Psoas muscle (tissue), 8 donors: Measurements from ENCODE around the gene ANXA11. TPM values are rescaled to one million over a fixed set of nuclear protein-coding genes. Genes with fewer than 3 reads are reported as not detected.
A peak's percentile ranks its signal among the peaks of the same experiment; 100 is the strongest.

ENCODE experiments used
- ATAC-seq, 4 donors: fragments of 200-7000 bp; cut with Tn5 transposase; one replicate each; pipeline ENCODE4 v1.9.1; 2020; ENCODE audit warnings: moderate library complexity in 3 of 4, mild to moderate bottlenecking in 2 of 4
- DNase-seq, 2 donors: peaks; one replicate each; pipeline ENCODE4 v3.0.0-alpha.2; 2020
- H3K27ac ChIP-seq: fragments of 200-600 bp; one replicate; pipeline ENCODE4 v1.8.0; 2022
- H3K27me3 ChIP-seq, 3 donors: fragments of 200-600 bp in 1 of 3; one replicate each; pipeline versions ENCODE4 v1.6.1 to v1.8.0; 2013 to 2022; ENCODE audit warnings: low read length in 2 of 3, mild to moderate bottlenecking in 2 of 3, moderate library complexity in 1 of 3; ENCODE audit not compliant: insufficient read depth in 3 of 3
- H3K36me3 ChIP-seq, 2 donors: fragments of 200-600 bp in 1 of 2; one replicate each; pipeline versions ENCODE4 v1.6.1 to v1.8.0; 2013 to 2022; ENCODE audit warnings: low read depth in 1 of 2, mild to moderate bottlenecking in 1 of 2, moderate library complexity in 1 of 2; ENCODE audit not compliant: insufficient read depth in 1 of 2
- H3K4me1 ChIP-seq: fragments of 200-600 bp; one replicate; pipeline ENCODE4 v1.8.0; 2022
- H3K4me3 ChIP-seq: fragments of 200-600 bp; one replicate; pipeline ENCODE4 v1.8.0; 2022; ENCODE audit warnings: mild to moderate bottlenecking
- H3K9me3 ChIP-seq: fragments of 200-600 bp; one replicate; pipeline ENCODE4 v1.8.0; 2022
- WGBS, 3 donors: extraction: QIAGEN DNeasy Blood & Tissue Kit; methylation state at CpG; one replicate each; pipeline versions ENCODE4 v1.1.6 to v1.1.7; 2013; 5-methylcytosine and 5-hydroxymethylcytosine counted together
- intact Hi-C, 2 donors: fragments of 100-400 bp; cut with DNase I; formaldehyde crosslinking; loops; one replicate each; pipeline versions ENCODE4 v1.11.0 to v1.14.2; 2022
- polyA plus RNA-seq, 3 donors: library from polyadenylated mRNA; stranded (reverse); fragments of 200-250 nt; gene quantifications; one replicate each; pipeline ENCODE4 v1.2.3, GENCODE V29; 2013
- total RNA-seq, 4 donors: library from RNA; stranded (reverse); fragmentation: NEBNext Ultra II Directional in 2 of 4; extraction: Animal tissue kit (Norgen Biotek cat#: 25700) in 2 of 4; gene quantifications; one replicate each; pipeline versions ENCODE4 v1.2.1 to v1.2.4, GENCODE V29; 2021 to 2023
- TF ChIP-seq, protein P1 (sequence below): fragments of 200-600 bp; IDR thresholded peaks from one replicate; pipeline ENCODE4 v1.8.0; 2022; ENCODE audit warnings: antibody characterized with exemption
- donor health status: healthy with polysubstance abuse.
- donor health status: DM: no; HTN: no; CAD: no; lungs with moderate emphysema.
- donor health status: Bipolar disorder and iron deficiency.
- donor health status: healthy.
- donor health status: DM: yes; HTN: yes; CAD: no.
- donor health status: DM: no; HTN: no; CAD: no.
- donor health status: DM: no; HTN: no; CAD: no.
- donor health status: DM: yes; HTN: yes; CAD: no.

ANXA11 gene
- total and polyA plus RNA-seq, 7 donors: 112 to 389 (median 164) TPM

GRCh38 chr10:80104066-80104926, 101.0 kb downstream of the ANXA11 start:
- Histone ChIP-seq H3K9me3 (peaks cover 9% of the 10 kb centered on the region), H3K27me3 (no peaks in the 10 kb centered on the region), H3K4me3 (no peak overlapping the region), H3K27ac (peak overlapping the region; percentile 25), H3K36me3 (no peaks in the 10 kb centered on the region), H3K4me1 (no peaks in the 10 kb centered on the region)
- TF ChIP-seq, protein P1, sequence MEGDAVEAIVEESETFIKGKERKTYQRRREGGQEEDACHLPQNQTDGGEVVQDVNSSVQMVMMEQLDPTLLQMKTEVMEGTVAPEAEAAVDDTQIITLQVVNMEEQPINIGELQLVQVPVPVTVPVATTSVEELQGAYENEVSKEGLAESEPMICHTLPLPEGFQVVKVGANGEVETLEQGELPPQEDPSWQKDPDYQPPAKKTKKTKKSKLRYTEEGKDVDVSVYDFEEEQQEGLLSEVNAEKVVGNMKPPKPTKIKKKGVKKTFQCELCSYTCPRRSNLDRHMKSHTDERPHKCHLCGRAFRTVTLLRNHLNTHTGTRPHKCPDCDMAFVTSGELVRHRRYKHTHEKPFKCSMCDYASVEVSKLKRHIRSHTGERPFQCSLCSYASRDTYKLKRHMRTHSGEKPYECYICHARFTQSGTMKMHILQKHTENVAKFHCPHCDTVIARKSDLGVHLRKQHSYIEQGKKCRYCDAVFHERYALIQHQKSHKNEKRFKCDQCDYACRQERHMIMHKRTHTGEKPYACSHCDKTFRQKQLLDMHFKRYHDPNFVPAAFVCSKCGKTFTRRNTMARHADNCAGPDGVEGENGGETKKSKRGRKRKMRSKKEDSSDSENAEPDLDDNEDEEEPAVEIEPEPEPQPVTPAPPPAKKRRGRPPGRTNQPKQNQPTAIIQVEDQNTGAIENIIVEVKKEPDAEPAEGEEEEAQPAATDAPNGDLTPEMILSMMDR: no peak
- ATAC-seq (peak; percentile 16 to 58 (median 30)), DNase-seq (peak; percentile 29 to 57)
- intact Hi-C loops: no loop called here
- 27 to 33% (median 30%) methylated on average over 10 of the region's 10 CpGs for WGBS, 3 donors

Other genes with a start within 250 kb of the ANXA11 start
- 1 to 10 TPM; 2.1 to 4.8 (median 3.1) TPM for gene TMEM254, start 126.9 kb downstream of the ANXA11 start, total RNA-seq
- 1 to 10 TPM; 4.7 to 8.2 (median 5.7) TPM for gene TMEM254, start 126.9 kb downstream of the ANXA11 start, polyA plus RNA-seq
- 10 to 100 TPM in 1 of 4 donors, 1 to 10 TPM in 3; 5.4 to 14.6 (median 8.8) TPM for gene PLAC9, start 72.8 kb downstream of the ANXA11 start, total RNA-seq
- gene PLAC9, start 72.8 kb downstream of the ANXA11 start, polyA plus RNA-seq: 1 to 10 TPM; 8.5 to 9.5 (median 9.4) TPM
- under 1 TPM in 1 of 4 donors, not detected in 3; 0.49 TPM for gene MAT1A, start 84.1 kb upstream of the ANXA11 start, total RNA-seq
- gene MAT1A, start 84.1 kb upstream of the ANXA11 start, polyA plus RNA-seq: not detected
- gene DYDC1, start 151.2 kb upstream of the ANXA11 start, total RNA-seq: not detected
- gene DYDC1, start 151.2 kb upstream of the ANXA11 start, polyA plus RNA-seq: not detected
- gene DYDC2, start 151.2 kb upstream of the ANXA11 start, total RNA-seq: not detected
- not detected for gene DYDC2, start 151.2 kb upstream of the ANXA11 start, polyA plus RNA-seq
- 10 to 100 TPM; 34.2 to 51.8 (median 41.4) TPM for gene PRXL2A, start 203.0 kb upstream of the ANXA11 start, total RNA-seq
- 10 to 100 TPM; 19.0 to 39.9 (median 28.4) TPM for gene PRXL2A, start 203.0 kb upstream of the ANXA11 start, polyA plus RNA-seq
- gene TSPAN14, start 248.8 kb upstream of the ANXA11 start, total RNA-seq: 10 to 100 TPM; 23.9 to 33.3 (median 25.7) TPM
- 10 to 100 TPM; 19.4 to 20.0 (median 19.6) TPM for gene TSPAN14, start 248.8 kb upstream of the ANXA11 start, polyA plus RNA-seq